Activated naive CD8-positive, alpha-beta T cell (primary cell): ENCODE measurements around the gene CEND1.

Experiments
- H3K27ac Mint-ChIP-seq: one replicate; pipeline ENCODE4 v1.8.0; 2021; ENCODE audit warnings: mixed read lengths
- H3K27me3 Mint-ChIP-seq: one replicate; pipeline ENCODE4 v1.8.0; 2021; ENCODE audit warnings: mixed read lengths
- H3K36me3 Mint-ChIP-seq: one replicate; pipeline ENCODE4 v1.8.0; 2021; ENCODE audit warnings: mixed read lengths
- H3K4me1 Mint-ChIP-seq: one replicate; pipeline ENCODE4 v1.8.0; 2021; ENCODE audit warnings: low read depth, mixed read lengths
- H3K4me3 Mint-ChIP-seq: one replicate; pipeline ENCODE4 v1.8.0; 2021; ENCODE audit warnings: mild to moderate bottlenecking, mixed read lengths
- H3K9me3 Mint-ChIP-seq: one replicate; pipeline ENCODE4 v1.8.0; 2021; ENCODE audit warnings: low read depth, mixed read lengths

The CEND1 gene

GRCh38 chr11:821512-822371 is 31.9 kb upstream of the CEND1 start:
- H3K4me1 Mint-ChIP-seq = peaks cover 14% of the 10 kb centered on the region

GRCh38 chr11:820655-821511 is 31.0 kb upstream of the CEND1 start:
- no peak overlapping the region for H3K27ac Mint-ChIP-seq
- H3K4me3 Mint-ChIP-seq = peak overlapping the region; percentile 83
- H3K4me1 Mint-ChIP-seq = peaks cover 10% of the 10 kb centered on the region
- no peaks in the 10 kb centered on the region for H3K9me3 Mint-ChIP-seq
- no peaks in the 10 kb centered on the region for H3K27me3 Mint-ChIP-seq
- H3K36me3 Mint-ChIP-seq = no peaks in the 10 kb centered on the region

More at GRCh38 chr11:821512-822371, 31.9 kb upstream of the CEND1 start:
- no peaks in the 10 kb centered on the region for H3K36me3 Mint-ChIP-seq
- no peaks in the 10 kb centered on the region for H3K27me3 Mint-ChIP-seq
- H3K27ac Mint-ChIP-seq = no peak overlapping the region
- peak overlapping the region; percentile 30 for H3K4me3 Mint-ChIP-seq
- H3K9me3 Mint-ChIP-seq = no peaks in the 10 kb centered on the region

- Mint-ChIP-seq H3K4me3 (peak overlapping the region; percentile 83), H3K27ac (peak overlapping the region; percentile 76), H3K9me3 (no peaks in the 10 kb centered on the region), H3K27me3 (no peaks in the 10 kb centered on the region), H3K4me1 (peaks cover 10% of the 10 kb centered on the region), H3K36me3 (no peaks in the 10 kb centered on the region)
Measured at GRCh38 chr11:819943-820649, 30.2 kb upstream of the CEND1 start.

- Mint-ChIP-seq H3K27ac (no peak overlapping the region), H3K4me1 (peaks cover 10% of the 10 kb centered on the region), H3K4me3 (peak overlapping the region; percentile 49), H3K27me3 (no peaks in the 10 kb centered on the region), H3K36me3 (no peaks in the 10 kb centered on the region), H3K9me3 (no peaks in the 10 kb centered on the region)
Measured at GRCh38 chr11:819129-819931, 29.4 kb upstream of the CEND1 start.

- Mint-ChIP-seq H3K27me3 (no peaks in the 10 kb centered on the region), H3K27ac (no peak within 1 kb of the TSS), H3K36me3 (no peaks in the 10 kb centered on the region), H3K4me3 (peak within 1 kb of the TSS; percentile 76), H3K9me3 (no peaks in the 10 kb centered on the region), H3K4me1 (peaks cover 10% of the 10 kb centered on the region)
Measured at GRCh38 chr11:818396-819128, 28.7 kb upstream of the CEND1 start, which contains the start of gene PNPLA2. Gene PNPLA2 (plus strand): TSS chr11:818914. CDS start chr11:819719, 805 bp downstream.

GRCh38 chr11:816433-816779 is 26.5 kb upstream of the CEND1 start:
- no peak overlapping the region for H3K4me3 Mint-ChIP-seq
- no peaks in the 10 kb centered on the region for H3K9me3 Mint-ChIP-seq
- H3K27ac Mint-ChIP-seq = no peak overlapping the region
- H3K27me3 Mint-ChIP-seq = no peaks in the 10 kb centered on the region
- H3K36me3 Mint-ChIP-seq = no peaks in the 10 kb centered on the region
- H3K4me1 Mint-ChIP-seq = peaks cover 22% of the 10 kb centered on the region

- H3K36me3 Mint-ChIP-seq = peaks cover 5% of the 10 kb centered on the region
- no peaks in the 10 kb centered on the region for H3K9me3 Mint-ChIP-seq
- H3K27ac Mint-ChIP-seq = no peak overlapping the region
- no peak overlapping the region for H3K4me3 Mint-ChIP-seq
- no peaks in the 10 kb centered on the region for H3K27me3 Mint-ChIP-seq
- H3K4me1 Mint-ChIP-seq = peaks cover 23% of the 10 kb centered on the region
Measured at GRCh38 chr11:815675-816432, 26.0 kb upstream of the CEND1 start.

GRCh38 chr11:813456-814096 is 23.7 kb upstream of the CEND1 start:
- Mint-ChIP-seq H3K9me3 (no peaks in the 10 kb centered on the region), H3K4me1 (peaks cover 24% of the 10 kb centered on the region), H3K4me3 (peak overlapping the region; percentile 46), H3K36me3 (peaks cover 5% of the 10 kb centered on the region), H3K27me3 (no peaks in the 10 kb centered on the region), H3K27ac (peak overlapping the region; percentile 11)

- Mint-ChIP-seq H3K27ac (peak overlapping the region; percentile 93), H3K27me3 (no peaks in the 10 kb centered on the region)
Measured at GRCh38 chr11:813072-813455, 23.2 kb upstream of the CEND1 start.

GRCh38 chr11:812390-812789 is 22.5 kb upstream of the CEND1 start:
- H3K9me3 Mint-ChIP-seq = no peaks in the 10 kb centered on the region
- H3K4me1 Mint-ChIP-seq = peaks cover 31% of the 10 kb centered on the region
- H3K27me3 Mint-ChIP-seq = no peaks in the 10 kb centered on the region
- H3K4me3 Mint-ChIP-seq = peak overlapping the region; percentile 91
- H3K27ac Mint-ChIP-seq = peak overlapping the region; percentile 93
- H3K36me3 Mint-ChIP-seq = peaks cover 5% of the 10 kb centered on the region

More at GRCh38 chr11:813072-813455, 23.2 kb upstream of the CEND1 start:
- Mint-ChIP-seq H3K9me3 (no peaks in the 10 kb centered on the region), H3K4me3 (peak overlapping the region; percentile 91), H3K36me3 (peaks cover 5% of the 10 kb centered on the region), H3K4me1 (peaks cover 27% of the 10 kb centered on the region)

- H3K4me3 Mint-ChIP-seq = peak overlapping the region; percentile 91
- no peaks in the 10 kb centered on the region for H3K9me3 Mint-ChIP-seq
- H3K4me1 Mint-ChIP-seq = peaks cover 31% of the 10 kb centered on the region
- peak overlapping the region; percentile 93 for H3K27ac Mint-ChIP-seq
- H3K36me3 Mint-ChIP-seq = peaks cover 5% of the 10 kb centered on the region
- H3K27me3 Mint-ChIP-seq = no peaks in the 10 kb centered on the region
Measured at GRCh38 chr11:811446-812245, 21.8 kb upstream of the CEND1 start.

GRCh38 chr11:810040-810567 is 20.2 kb upstream of the CEND1 start:
- Mint-ChIP-seq H3K9me3 (no peaks in the 10 kb centered on the region), H3K4me3 (peak overlapping the region; percentile 93), H3K27me3 (no peaks in the 10 kb centered on the region), H3K36me3 (peaks cover 5% of the 10 kb centered on the region), H3K4me1 (peaks cover 31% of the 10 kb centered on the region), H3K27ac (peak overlapping the region; percentile 98)
